H1 (cell line): ENCODE data around the gene TMEM204. TPM values are rescaled to one million over a fixed set of nuclear protein-coding genes. Genes with fewer than 3 reads are reported as not detected.

Source experiments
- CTCF ChIA-PET: fragments of 300-600 bp; sonication (Branson Sonifier 250); formaldehyde crosslinking; loops from one replicate; lab custom pipeline; 2021; ENCODE audit not compliant: partially characterized antibody; lab: Charles Lee
- POLR2A ChIA-PET: fragments of 300-600 bp; sonication (Branson Sonifier 250); formaldehyde crosslinking; loops from one replicate; lab custom pipeline; 2021; ENCODE audit warnings: inconsistent platforms; ENCODE audit not compliant: partially characterized antibody; lab: Charles Lee
- DNase-seq, 2 experiments: peaks; one replicate each; pipeline versions ENCODE4 v3.0.0 to v3.0.0-alpha.2; 2010 to 2022; ENCODE audit warnings: low spot score in 2 of 2, low read depth in 1 of 2, mixed read lengths in 1 of 2
- FAIRE-seq: peaks from 2 replicates; lab custom pipeline; 2011; peaks lifted over from hg19 to GRCh38; lab: Jason Lieb, UNC
- H2AFZ ChIP-seq: 2 replicates; pipeline ENCODE4 v1.8.1; 2012; ENCODE audit warnings: low read length, inconsistent platforms
- H2AK5ac ChIP-seq: 2 replicates; pipeline ENCODE4 v1.6.1; 2013; ENCODE audit warnings: low read depth, low read length
- H2BK120ac ChIP-seq: replicated peaks from 2 replicates; pipeline ENCODE3; 2013; ENCODE audit warnings: low read depth, low read length, inconsistent platforms
- H2BK12ac ChIP-seq: 2 replicates; pipeline ENCODE4 v1.6.1; 2013; ENCODE audit warnings: low read depth, low read length
- H2BK15ac ChIP-seq: 2 replicates; pipeline ENCODE4 v1.6.1; 2013; ENCODE audit warnings: low read length
- H2BK20ac ChIP-seq: 2 replicates; pipeline ENCODE4 v1.6.1; 2013; ENCODE audit warnings: low read length
- H2BK5ac ChIP-seq: 2 replicates; pipeline ENCODE4 v1.6.1; 2013; ENCODE audit warnings: low read depth, low read length
- H3K14ac ChIP-seq: 2 replicates; pipeline ENCODE4 v1.6.1; 2013; ENCODE audit warnings: inconsistent platforms; ENCODE audit not compliant: insufficient read length
- H3K18ac ChIP-seq: 2 replicates; pipeline ENCODE4 v1.6.1; 2013; ENCODE audit warnings: low read length; ENCODE audit errors: extremely low read depth
- H3K23ac ChIP-seq: 2 replicates; pipeline ENCODE4 v1.6.1; 2013; ENCODE audit warnings: inconsistent platforms; ENCODE audit not compliant: insufficient read length
- H3K23me2 ChIP-seq: 2 replicates; pipeline ENCODE4 v1.6.1; 2013; ENCODE audit warnings: low read depth, low read length
- H3K27ac ChIP-seq: 2 replicates; pipeline ENCODE4 v1.6.1; 2011; ENCODE audit warnings: low read depth, low read length, inconsistent platforms
- H3K27me3 ChIP-seq, 4 experiments: replicated peaks in 1 of 4; 1 replicate in 1 of 4; 2 replicates in 3 of 4; pipeline versions ENCODE4 v1.6.1 to v1.8.1; 2011 to 2013; ENCODE audit warnings: low read length in 3 of 4, mild to moderate bottlenecking in 3 of 4, inconsistent platforms in 2 of 4, mixed read lengths in 2 of 4, moderate library complexity in 1 of 4; ENCODE audit not compliant: control insufficient read depth in 3 of 4, insufficient read depth in 3 of 4; ENCODE audit errors: extremely low read depth in 1 of 4
- H3K36me3 ChIP-seq, 4 experiments: 2 replicates each; pipeline versions ENCODE4 v1.6.1 to v1.8.1; 2011 to 2013; ENCODE audit warnings: mild to moderate bottlenecking in 4 of 4, low read length in 3 of 4, moderate library complexity in 2 of 4, control low read depth in 1 of 4, inconsistent platforms in 1 of 4; ENCODE audit not compliant: insufficient read depth in 4 of 4, control insufficient read depth in 2 of 4
- H3K4ac ChIP-seq: replicated peaks from 2 replicates; pipeline ENCODE3; 2013; ENCODE audit warnings: low read length, low read depth, mixed read lengths, inconsistent platforms; ENCODE audit not compliant: insufficient read length
- H3K4me1 ChIP-seq, 4 experiments: replicated peaks in 1 of 4; 1 replicate in 1 of 4; 2 replicates in 3 of 4; pipeline versions ENCODE4 v1.6.1 to v1.8.1; 2011 to 2013; ENCODE audit warnings: low read length in 3 of 4, inconsistent platforms in 2 of 4, mixed read lengths in 1 of 4; ENCODE audit not compliant: insufficient read depth in 4 of 4, control insufficient read depth in 3 of 4
- H3K4me2 ChIP-seq, 2 experiments: 2 replicates each; pipeline versions ENCODE4 v1.6.1 to v1.8.1; 2011 to 2013; ENCODE audit warnings: low read depth in 2 of 2, low read length in 2 of 2, control low read depth in 1 of 2, inconsistent platforms in 1 of 2, mild to moderate bottlenecking in 1 of 2; ENCODE audit not compliant: insufficient read depth in 1 of 2
- H3K4me3 ChIP-seq, 4 experiments: fragments of 200-600, 300-600 bp in 1 of 4; sonication (generic), shearing (Covaris generic), sonication (Bioruptor Twin) in 1 of 4; 2 replicates each; pipeline versions ENCODE4 v1.5.1 to v1.8.1; 2011 to 2016; ENCODE audit warnings: low read length in 4 of 4, low read depth in 3 of 4, control low read depth in 2 of 4, inconsistent platforms in 2 of 4, mild to moderate bottlenecking in 2 of 4, mixed read lengths in 1 of 4, moderate library complexity in 1 of 4; ENCODE audit not compliant: insufficient read depth in 2 of 4; ENCODE audit errors: extremely low read depth in 1 of 4
- H3K56ac ChIP-seq: replicated peaks from 2 replicates; pipeline ENCODE3; 2013; ENCODE audit warnings: low read depth, mild to moderate bottlenecking, mixed read lengths, low read length, inconsistent platforms; ENCODE audit not compliant: insufficient read length
- H3K79me1 ChIP-seq: 2 replicates; pipeline ENCODE4 v1.6.1; 2013; ENCODE audit warnings: low read depth, low read length, control low read depth
- H3K79me2 ChIP-seq, 2 experiments: 2 replicates each; pipeline versions ENCODE4 v1.6.1 to v1.8.1; 2012 to 2013; ENCODE audit warnings: low read length in 2 of 2, mild to moderate bottlenecking in 2 of 2, inconsistent platforms in 1 of 2; ENCODE audit not compliant: insufficient read depth in 2 of 2, control insufficient read depth in 1 of 2
- H3K9ac ChIP-seq, 4 experiments: replicated peaks in 1 of 4; 1 replicate in 1 of 4; 2 replicates in 3 of 4; pipeline versions ENCODE4 v1.6.1 to v1.8.1; 2011 to 2013; ENCODE audit warnings: low read depth in 3 of 4, low read length in 3 of 4, control low read depth in 2 of 4, mild to moderate bottlenecking in 2 of 4, moderate library complexity in 2 of 4, inconsistent platforms in 1 of 4; ENCODE audit errors: extremely low read depth in 1 of 4
- H3K9me3 ChIP-seq, 2 experiments: 2 replicates each; pipeline versions ENCODE4 v1.6.1 to v1.8.1; 2012 to 2013; ENCODE audit warnings: mild to moderate bottlenecking in 2 of 2, moderate library complexity in 2 of 2, control low read depth in 1 of 2, inconsistent platforms in 1 of 2, low read depth in 1 of 2, low read length in 1 of 2, mixed read lengths in 1 of 2; ENCODE audit not compliant: insufficient read depth in 2 of 2
- H4K20me1 ChIP-seq, 2 experiments: replicated peaks in 1 of 2; 2 replicates each; pipeline versions ENCODE3 to v1.8.1; 2011 to 2013; ENCODE audit warnings: inconsistent platforms in 2 of 2, low read length in 2 of 2, mild to moderate bottlenecking in 1 of 2; ENCODE audit not compliant: insufficient read depth in 2 of 2, control insufficient read depth in 1 of 2
- H4K5ac ChIP-seq: 2 replicates; pipeline ENCODE4 v1.6.1; 2013; ENCODE audit warnings: low read length, low read depth, mixed read lengths, inconsistent platforms; ENCODE audit not compliant: insufficient read length
- H4K8ac ChIP-seq: 2 replicates; pipeline ENCODE4 v1.8.0; 2013; ENCODE audit warnings: mild to moderate bottlenecking, moderate library complexity, low read length, inconsistent platforms; ENCODE audit not compliant: insufficient read depth; ENCODE audit errors: extremely low read depth
- H4K91ac ChIP-seq: replicated peaks from 2 replicates; pipeline ENCODE3; 2013; ENCODE audit warnings: low read length, mixed read lengths, inconsistent platforms; ENCODE audit not compliant: insufficient read length
- ATF3 ChIP-seq: IDR thresholded peaks from 2 replicates; pipeline ENCODE4 v1.6.1; 2011; ENCODE audit warnings: low read depth, mild to moderate bottlenecking, low read length; ENCODE audit not compliant: insufficient read depth
- JUND ChIP-seq: IDR thresholded peaks from 2 replicates; pipeline ENCODE4 v1.6.1; 2011; ENCODE audit warnings: mild to moderate bottlenecking, improper control_type of control experiment, low read length
- KDM4A ChIP-seq: IDR thresholded peaks from one replicate; pipeline ENCODE4 v1.7.1; 2012; ENCODE audit warnings: low read depth, mild to moderate bottlenecking, moderate library complexity, low read length, inconsistent platforms; ENCODE audit not compliant: severe bottlenecking
- POLR2AphosphoS5 ChIP-seq: IDR thresholded peaks from 2 replicates; pipeline ENCODE4 v1.6.1; 2011; ENCODE audit warnings: low read depth, low read length
- POU5F1 ChIP-seq: IDR thresholded peaks from 2 replicates; pipeline ENCODE4 v1.6.1; 2011; ENCODE audit warnings: low read depth, mild to moderate bottlenecking, low read length, moderate library complexity
- SAP30 ChIP-seq: fragments of 300-600 bp; sonication (generic); IDR thresholded peaks from 2 replicates; pipeline ENCODE4 v1.7.1; 2012; ENCODE audit warnings: low read length, moderate library complexity, mild to moderate bottlenecking, inconsistent platforms; ENCODE audit not compliant: insufficient read depth, insufficient replicate concordance
- YY1 ChIP-seq: IDR thresholded peaks from 2 replicates; pipeline ENCODE4 v1.6.1; 2011; ENCODE audit warnings: low read depth, mild to moderate bottlenecking, low read length
- ZNF274 ChIP-seq: IDR thresholded peaks from 2 replicates; pipeline ENCODE4 v1.7.0; 2012; ENCODE audit warnings: low read length, borderline replicate concordance; ENCODE audit errors: extremely low read depth
- WGBS, 2 experiments: shearing (Covaris generic) in 1 of 2; methylation state at CpG; one replicate each; pipeline versions ENCODE4 v1.1.6 to v1.1.7; 2013 to 2015; ENCODE audit warnings: low lambda C conversion rate in 2 of 2, mixed read lengths in 2 of 2, inconsistent platforms in 1 of 2, low coverage in 1 of 2, missing lambda C conversion rate in 1 of 2; ENCODE audit not compliant: insufficient replicate concordance in 2 of 2, insufficient coverage in 1 of 2, insufficient read length in 1 of 2; ENCODE audit errors: extremely low coverage in 1 of 2, missing lambda C conversion rate in 1 of 2; 5-methylcytosine and 5-hydroxymethylcytosine counted together
- polyA plus RNA-seq, 7 experiments: library from polyadenylated mRNA; depleted of rRNA in 3 of 7; stranded (reverse) in 5 of 7; unstranded in 2 of 7; fragments of >200 nt in 5 of 7; fragments of 200-250 nt in 2 of 7; gene quantifications; 1 replicate in 5 of 7; 2 replicates in 1 of 7; 4 replicates in 1 of 7; pipeline versions ENCODE4 v1.2.1 to v1.2.3, GENCODE V29; 2011 to 2013; ENCODE audit warnings: missing spikeins in 2 of 7, mixed read lengths in 2 of 7
- total RNA-seq: library from RNA; stranded (reverse); fragmentation: NEBNext Ultra II Directional; extraction: Animal tissue kit (Norgen Biotek cat#: 25700); gene quantifications from 2 replicates; pipeline ENCODE4 v1.2.1, GENCODE V29; 2021

Gene TMEM204
- total and polyA plus RNA-seq, 2 of the 8 experiments (the other 6 are each of a cell fraction or from before 2014, with no cell fraction given) = not detected

DNA sequence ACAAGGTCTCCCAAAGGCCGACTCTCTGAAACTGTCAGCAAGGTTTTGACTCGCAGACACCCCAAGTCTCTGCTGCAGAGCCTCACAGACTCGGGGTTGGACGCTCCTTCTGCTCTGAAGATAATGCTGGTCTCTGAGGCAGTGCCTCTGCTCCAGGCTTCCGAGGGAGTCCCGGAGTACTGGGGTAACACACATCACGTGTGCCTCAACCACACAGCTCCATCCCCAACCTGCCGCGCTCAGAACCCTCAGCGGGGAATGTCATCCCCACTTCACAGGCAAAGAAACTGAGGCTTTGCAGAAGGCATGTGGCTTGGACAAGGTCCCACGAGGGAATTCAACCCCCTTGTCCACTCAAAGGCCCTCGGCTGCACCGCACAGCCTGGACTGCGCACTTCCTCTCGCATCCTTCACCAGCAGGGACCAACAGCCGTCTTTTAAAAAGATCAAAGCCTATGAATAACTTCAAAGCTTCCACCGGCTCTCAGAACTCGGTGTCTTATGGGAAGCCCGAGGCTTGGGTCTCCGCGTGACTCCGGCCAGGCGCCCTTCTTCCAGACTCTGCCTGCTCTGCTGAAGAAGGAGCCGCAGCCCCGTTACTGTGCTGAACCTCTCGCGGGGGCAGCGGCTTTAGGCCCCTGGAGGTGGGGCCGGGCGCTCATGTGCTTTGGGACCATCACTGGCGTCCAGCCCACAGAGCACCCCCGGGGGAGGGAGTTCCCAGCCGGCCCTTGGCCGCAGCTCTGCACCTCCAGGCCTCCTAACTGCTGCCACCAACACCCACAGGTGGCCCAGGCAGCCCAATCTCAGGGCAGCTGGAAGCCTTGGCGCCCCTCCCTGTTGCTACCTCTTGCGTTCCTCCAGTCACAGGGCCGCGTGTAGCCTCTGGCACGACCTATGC, 2.2 kb downstream of the TMEM204 start:
- no peak overlapping the region for H3K14ac ChIP-seq
- no peak for FAIRE-seq
- H2BK5ac ChIP-seq = no peak overlapping the region
- H3K4ac ChIP-seq = no peak overlapping the region
- no peak overlapping the region for H3K18ac ChIP-seq
- H2BK20ac ChIP-seq = no peak overlapping the region
- no peak overlapping the region for H3K56ac ChIP-seq
- no peak overlapping the region for H2BK120ac ChIP-seq
- no peaks in the 10 kb centered on the region for H3K27me3 ChIP-seq
- H3K4me3 ChIP-seq = no peak overlapping the region
- H3K4me1 ChIP-seq = no peaks in the 10 kb centered on the region; a peak in 1 of 7 replicates
- no peaks in the 10 kb centered on the region; a peak in 2 of 8 replicates for H3K36me3 ChIP-seq
- DNase-seq = no peak
- H3K4me2 ChIP-seq = no peak overlapping the region
- H3K27ac ChIP-seq = no peak overlapping the region
- H4K5ac ChIP-seq = no peak overlapping the region
- no peaks in the 10 kb centered on the region for H3K23me2 ChIP-seq
- POLR2A ChIA-PET = no interaction called here
- H2BK12ac ChIP-seq = no peak overlapping the region
- H4K91ac ChIP-seq = no peak overlapping the region
- 92% methylated on average over 39 of the region's 39 CpGs; no CpG with 5 or more reads in 1 of the 2 experiments for WGBS, 2 experiments
- H2AK5ac ChIP-seq = no peak overlapping the region
- H3K79me2 ChIP-seq = no peaks in the 10 kb centered on the region
- H3K23ac ChIP-seq = no peak overlapping the region
- no peak overlapping the region for H3K9ac ChIP-seq
- no peaks in the 10 kb centered on the region for H3K79me1 ChIP-seq
- no peaks in the 10 kb centered on the region for H3K9me3 ChIP-seq
- peak overlapping the region; percentile 51; the same call in 1 of the 2 replicates for H4K8ac ChIP-seq
- no peak overlapping the region for H2BK15ac ChIP-seq
- no peak overlapping the region for H2AFZ ChIP-seq
- CTCF ChIA-PET = interaction anchor here (0.7 kb wide), 1 partner anchor 141 kb away, joined by 3 read pairs; no protein-coding TSS in a partner anchor
- peaks cover 4 to 7% of the 10 kb centered on the region in 2 experiments for H4K20me1 ChIP-seq
- TF ChIP-seq ZNF274 = no peak
- TF ChIP-seq SAP30 = no peak
- no peak for TF ChIP-seq YY1
- TF ChIP-seq ATF3 = no peak
- no peak for TF ChIP-seq KDM4A
- no peak for TF ChIP-seq POU5F1
- no peak for TF ChIP-seq JUND
- TF ChIP-seq POLR2AphosphoS5 = no peak
